ENCODE results near the gene GARNL3.

GRCh38 chr9:127222388-127223095 is 42.0 kb upstream of the GARNL3 start:
- TF ChIP-seq GLI4 (CRISPR knock-in tag; IDR thresholded peaks at IDR 0.05; ENCODE audit: borderline replicate concordance) (no peak), KAT2B (IDR thresholded peaks at IDR 0.05; ENCODE audit: borderline replicate concordance, low read depth, low read length) (no peak), ARNT (IDR thresholded peaks at IDR 0.05) (no peak), PRDM15 (CRISPR knock-in tag; IDR thresholded peaks at IDR 0.05) (no peak), CTCF (CRISPR knock-in tag; IDR thresholded peaks at IDR 0.05) (no peak)
